GM18526 (cell line): ENCODE data around the gene CCNJ.

Source experiments
- POLR2A ChIP-seq: IDR thresholded peaks from 3 replicates; pipeline ENCODE4 v1.6.1; 2011; ENCODE audit not compliant: insufficient read length; ENCODE audit errors: extremely low read depth

Gene CCNJ

GRCh38 chr10:96046546-96046945 lies 3.2 kb downstream of the CCNJ start:
- TF ChIP-seq POLR2A: no peak

GRCh38 chr10:96047004-96047649 lies 3.7 kb downstream of the CCNJ start:
- TF ChIP-seq POLR2A: no peak

GRCh38 chr10:96049340-96049739 lies 6.0 kb downstream of the CCNJ start:
- no peak for TF ChIP-seq POLR2A

- no peak for TF ChIP-seq POLR2A
These were observed 10.6 kb downstream of the CCNJ start for GRCh38 chr10:96053985-96054384.

GRCh38 chr10:96056787-96057186 lies 13.4 kb downstream of the CCNJ start:
- no peak for TF ChIP-seq POLR2A

- no peak for TF ChIP-seq POLR2A
These were observed 17.8 kb downstream of the CCNJ start for GRCh38 chr10:96061232-96061631.

- no peak for TF ChIP-seq POLR2A
These were observed 29.3 kb downstream of the CCNJ start for GRCh38 chr10:96072674-96073073.

- TF ChIP-seq POLR2A: no peak
These were observed 30.3 kb downstream of the CCNJ start for GRCh38 chr10:96073722-96074121.

GRCh38 chr10:96074776-96075175 lies 31.4 kb downstream of the CCNJ start:
- no peak for TF ChIP-seq POLR2A

- TF ChIP-seq POLR2A: no peak
These were observed 32.6 kb downstream of the CCNJ start for GRCh38 chr10:96075977-96076376.

GRCh38 chr10:96077156-96077555 lies 33.8 kb downstream of the CCNJ start:
- TF ChIP-seq POLR2A: no peak

GRCh38 chr10:96082153-96082552 lies 38.8 kb downstream of the CCNJ start:
- no peak for TF ChIP-seq POLR2A

- no peak for TF ChIP-seq POLR2A
These were observed 39.4 kb downstream of the CCNJ start for GRCh38 chr10:96082748-96083147.

GRCh38 chr10:96089116-96089515 lies 45.7 kb downstream of the CCNJ start:
- no peak for TF ChIP-seq POLR2A

GRCh38 chr10:96089670-96090462 lies 46.5 kb downstream of the CCNJ start:
- peak; percentile 90 for TF ChIP-seq POLR2A

- TF ChIP-seq POLR2A: no peak
These were observed 47.0 kb downstream of the CCNJ start for GRCh38 chr10:96090463-96090800.
